IPS-11a (cell line): Measurements from ENCODE around the gene FCN2.

Source experiments
- H3K4me3 ChIP-seq: one replicate; pipeline ENCODE4 v1.5.1; 2013; ENCODE audit warnings: low read depth, low read length, control low read depth

FCN2 gene

DNA sequence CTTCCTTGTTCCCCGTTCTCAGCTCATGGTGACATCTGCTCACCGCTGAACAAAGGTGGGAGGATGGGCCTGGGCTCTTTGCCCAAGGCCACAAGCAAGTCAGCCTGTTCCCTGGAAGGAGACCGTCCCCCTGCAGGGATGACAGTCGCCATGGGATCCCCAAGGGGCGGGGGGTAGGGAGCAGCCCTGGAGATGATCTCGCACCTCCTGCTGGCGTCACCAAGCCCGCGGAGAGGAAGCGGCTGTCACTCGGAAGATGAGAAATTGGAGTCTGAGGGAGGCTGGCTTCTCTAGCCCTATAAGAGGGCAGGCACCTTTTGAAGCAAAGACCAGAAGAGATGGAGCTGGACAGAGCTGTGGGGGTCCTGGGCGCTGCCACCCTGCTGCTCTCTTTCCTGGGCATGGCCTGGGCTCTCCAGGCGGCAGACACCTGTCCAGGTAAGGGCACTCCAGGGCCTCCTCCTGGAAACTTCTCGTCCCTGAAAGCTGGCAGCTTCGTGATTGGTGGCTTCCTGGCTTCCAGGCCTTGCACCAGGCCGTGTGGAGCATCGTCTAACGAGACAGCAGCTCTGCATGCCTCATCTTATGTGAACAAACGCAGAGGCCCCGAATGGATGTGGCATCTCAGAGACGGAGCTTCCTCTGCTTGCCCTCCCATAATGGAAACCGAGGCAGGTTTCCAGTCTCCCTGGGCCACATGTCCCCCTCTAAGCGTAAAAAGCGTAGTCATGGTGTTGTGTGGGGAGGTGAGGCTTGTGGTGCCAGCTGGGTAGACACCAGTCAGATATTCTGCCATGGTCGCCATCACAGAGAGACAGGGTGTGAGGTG, at the start of gene FCN2:
FCN2 (plus strand) TSS at position 327 of the 829 bp plus-strand sequence; CDS start at position 339, 12 bp downstream.
- no peak within 1 kb of the TSS for H3K4me3 ChIP-seq

DNA sequence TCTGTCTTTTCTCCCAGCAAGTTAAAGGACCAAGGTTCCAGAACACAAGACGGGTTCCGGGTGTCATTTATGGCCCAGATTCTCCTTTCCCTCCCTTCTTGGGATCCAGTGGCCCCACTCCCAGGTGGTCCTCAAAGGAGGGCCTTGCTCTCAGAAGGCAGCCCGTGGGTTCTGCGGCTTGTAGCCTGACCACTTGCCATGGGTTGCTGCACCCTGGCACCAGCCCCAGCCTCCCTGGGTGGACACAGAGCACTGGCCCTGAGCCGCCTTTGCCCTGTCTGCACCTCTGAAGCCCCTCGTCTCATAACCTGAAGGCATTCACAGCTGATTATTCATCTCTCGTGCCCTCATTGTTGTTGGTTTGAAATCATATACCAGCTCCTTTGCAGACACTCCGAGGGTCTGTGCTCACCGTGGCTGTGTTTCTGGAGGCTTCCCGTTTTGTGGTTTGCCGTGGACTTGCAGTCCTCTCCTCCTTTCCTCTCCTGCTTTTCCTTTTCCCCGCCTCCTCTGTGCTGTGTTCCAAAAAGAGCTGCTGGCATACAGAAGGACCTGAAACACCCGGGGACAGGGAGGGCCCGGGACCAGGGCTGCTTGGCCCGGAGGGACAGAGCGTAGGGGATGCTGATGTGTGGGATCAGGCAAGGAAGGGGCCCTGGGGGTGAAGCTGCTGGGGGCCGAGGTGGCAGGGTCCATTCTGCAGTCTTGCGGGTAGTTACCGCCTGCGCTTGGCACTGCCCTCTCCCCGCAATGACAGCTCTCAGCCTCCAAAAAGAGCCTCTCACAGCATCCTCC, 49.5 kb upstream of the FCN2 start:
- no peak overlapping the region for H3K4me3 ChIP-seq

DNA sequence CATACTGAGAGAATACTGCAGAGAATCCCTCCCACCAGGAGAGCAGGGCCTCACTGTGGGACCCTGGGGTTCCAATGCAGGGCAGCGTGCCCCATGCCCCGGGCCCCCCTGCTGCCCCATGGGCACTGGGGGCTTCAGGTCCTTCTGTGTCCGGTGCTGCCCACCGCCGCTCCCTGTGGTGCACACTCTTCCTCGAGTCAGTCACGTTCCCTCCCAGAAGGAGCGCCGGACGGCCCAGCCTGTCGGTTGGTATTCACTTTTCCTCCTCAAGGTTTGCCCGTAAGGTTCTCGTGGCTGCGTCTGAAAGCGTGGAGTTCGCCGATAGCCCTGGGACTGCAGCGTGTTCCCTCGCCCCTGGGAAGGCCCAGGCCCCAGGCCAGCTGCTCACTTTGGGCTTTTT, 48.1 kb upstream of the FCN2 start:
- H3K4me3 ChIP-seq = no peak overlapping the region

DNA sequence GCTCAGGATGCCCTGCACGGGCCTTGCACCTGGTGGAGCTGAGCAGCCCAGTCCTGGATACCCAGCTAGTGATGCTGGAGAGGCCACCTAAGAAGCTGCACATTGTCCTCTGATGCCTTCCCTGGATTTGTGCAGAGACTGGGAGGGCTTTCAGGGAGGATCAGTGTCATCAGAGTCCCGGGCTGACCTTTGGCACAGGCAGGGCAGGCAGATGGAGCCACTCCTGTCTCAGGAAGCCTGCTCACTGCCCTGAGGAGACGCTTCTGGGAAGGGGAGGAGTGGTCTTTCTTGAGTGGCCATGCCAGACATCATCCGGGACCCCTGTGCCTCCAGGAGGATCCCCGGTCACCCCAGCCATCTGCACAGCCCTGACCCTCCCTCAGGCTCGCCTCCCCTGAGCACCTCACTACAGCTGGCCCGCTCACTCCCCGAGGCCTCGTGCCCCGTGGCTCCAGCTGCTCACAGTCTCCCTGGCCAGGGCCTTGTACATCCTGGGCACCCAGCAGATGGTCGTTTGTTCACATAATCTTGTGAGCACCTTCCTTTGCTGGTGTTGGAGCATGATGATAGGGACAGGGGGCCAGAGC, 47.2 kb upstream of the FCN2 start:
- no peak overlapping the region for H3K4me3 ChIP-seq

DNA sequence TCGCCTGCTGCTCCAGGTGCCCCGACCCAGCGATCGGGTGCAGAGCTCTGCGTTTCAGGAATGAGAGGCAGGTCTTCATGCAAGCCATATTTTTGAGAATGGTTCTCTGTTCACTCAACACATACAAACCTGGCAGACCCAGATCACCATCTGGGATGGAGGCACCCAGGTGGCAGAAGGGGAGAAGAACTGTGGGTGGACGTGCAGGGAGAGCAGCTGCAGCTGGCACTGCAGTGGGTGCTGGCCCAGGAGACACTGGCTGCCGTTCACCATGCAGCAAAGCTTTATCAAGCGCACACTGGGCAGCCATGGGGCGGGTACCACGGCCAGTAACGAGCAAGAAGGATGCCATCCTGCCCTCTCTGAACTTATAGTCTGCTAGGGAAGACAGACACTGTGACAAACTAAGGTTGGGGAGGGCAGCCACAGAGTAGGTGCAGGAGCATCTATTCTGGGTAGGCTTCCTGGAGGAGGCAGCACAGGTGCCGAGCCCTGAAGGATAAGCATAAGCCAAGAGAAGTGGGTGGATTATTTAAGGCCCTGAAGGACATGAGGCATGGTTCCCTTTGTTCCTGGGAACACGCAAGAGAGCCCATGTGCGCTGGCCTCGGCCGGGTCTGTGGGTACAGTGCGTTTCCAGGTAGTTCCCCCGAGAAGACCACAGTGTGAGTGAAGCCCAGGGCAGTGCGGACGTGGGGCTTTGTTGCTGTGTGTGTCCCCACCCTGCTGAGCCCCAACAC, 46.2 kb upstream of the FCN2 start:
- no peak overlapping the region for H3K4me3 ChIP-seq

DNA sequence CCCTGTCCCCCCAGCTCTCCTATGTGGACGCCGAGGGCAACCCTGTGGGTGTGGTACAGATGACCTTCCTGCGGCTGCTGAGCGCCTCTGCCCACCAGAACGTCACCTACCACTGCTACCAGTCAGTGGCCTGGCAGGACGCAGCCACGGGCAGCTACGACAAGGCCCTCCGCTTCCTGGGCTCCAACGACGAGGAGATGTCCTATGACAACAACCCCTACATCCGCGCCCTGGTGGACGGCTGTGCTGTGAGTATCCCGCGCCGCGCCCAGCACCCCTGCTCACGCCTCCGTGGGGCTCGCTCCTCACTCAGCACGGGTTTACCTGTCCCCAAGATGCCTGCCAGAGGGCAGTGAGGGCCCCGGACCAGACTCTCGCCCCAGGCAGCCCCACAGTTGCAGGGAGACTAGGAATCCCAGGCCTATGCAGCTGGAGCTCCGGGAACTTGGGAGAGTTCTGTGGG, 45.6 kb upstream of the FCN2 start:
- H3K4me3 ChIP-seq = no peak overlapping the region

DNA sequence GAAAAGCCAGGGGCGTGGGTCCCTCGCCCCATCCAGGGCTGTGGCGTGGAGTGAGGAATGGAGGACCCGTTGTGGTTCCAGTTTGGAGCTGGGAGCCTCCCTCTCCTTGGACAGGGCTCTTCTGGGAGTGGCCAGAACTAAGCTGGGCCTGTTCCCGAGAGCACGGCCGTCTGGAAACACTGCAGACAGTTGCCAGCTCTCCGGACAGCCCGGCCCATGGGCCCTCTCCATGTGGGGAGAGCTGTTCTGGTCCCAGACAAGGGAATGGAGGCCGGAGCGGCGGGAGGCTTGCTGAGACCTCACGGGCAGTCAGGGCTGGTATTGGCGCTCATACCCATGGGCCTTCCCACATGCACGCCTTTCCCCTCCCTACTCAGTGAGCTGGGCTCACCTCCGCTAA, 45.2 kb upstream of the FCN2 start:
- H3K4me3 ChIP-seq = no peak overlapping the region

DNA sequence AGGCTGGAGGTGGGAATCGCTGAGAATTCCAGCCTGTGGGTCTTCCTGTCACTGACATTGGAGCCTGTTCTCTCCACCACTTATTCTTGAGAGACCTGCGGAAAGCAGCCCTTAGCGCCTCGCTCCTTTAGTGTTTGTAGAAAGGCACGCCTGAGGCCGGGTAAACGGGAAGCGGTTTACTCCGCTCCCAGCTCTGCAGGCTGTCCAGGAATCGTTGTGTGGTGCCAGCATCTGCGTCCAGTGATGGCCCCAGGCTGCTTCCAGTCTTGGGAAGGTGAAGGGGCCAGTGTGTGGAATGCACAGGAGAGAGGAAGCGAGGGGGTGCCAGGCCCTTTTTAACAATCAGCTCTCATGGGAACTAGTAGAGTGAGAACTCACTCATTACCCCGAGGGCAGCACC, 44.6 kb upstream of the FCN2 start:
- H3K4me3 ChIP-seq = no peak overlapping the region

DNA sequence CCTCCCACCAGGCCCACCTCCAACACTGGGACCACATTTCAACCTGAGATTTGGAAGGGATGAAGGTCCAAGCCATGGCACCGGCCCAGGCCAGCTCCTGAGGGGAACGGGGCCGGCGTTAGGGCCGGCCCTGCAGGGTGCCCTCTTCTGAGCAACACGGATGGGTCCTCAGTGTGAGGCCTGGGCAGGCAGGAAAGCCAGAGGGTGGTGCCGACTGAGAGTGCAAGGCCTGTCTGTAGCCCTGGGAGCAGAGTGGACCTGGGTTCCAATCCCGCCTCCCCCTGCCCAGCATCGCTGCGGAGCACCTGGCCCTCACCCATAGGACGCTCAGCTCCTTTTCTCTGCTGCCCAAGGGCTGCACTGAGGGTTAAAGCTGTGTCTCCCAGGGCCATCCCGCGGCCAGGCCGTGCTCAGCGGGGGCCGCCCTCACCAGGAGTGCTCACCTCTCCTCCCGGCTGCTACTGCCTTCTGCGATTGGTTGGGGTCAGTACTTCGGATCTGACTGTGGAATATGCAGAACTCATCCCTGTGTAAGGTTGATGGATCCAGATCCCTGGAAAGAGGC, 44.1 kb upstream of the FCN2 start:
- H3K4me3 ChIP-seq = no peak overlapping the region

DNA sequence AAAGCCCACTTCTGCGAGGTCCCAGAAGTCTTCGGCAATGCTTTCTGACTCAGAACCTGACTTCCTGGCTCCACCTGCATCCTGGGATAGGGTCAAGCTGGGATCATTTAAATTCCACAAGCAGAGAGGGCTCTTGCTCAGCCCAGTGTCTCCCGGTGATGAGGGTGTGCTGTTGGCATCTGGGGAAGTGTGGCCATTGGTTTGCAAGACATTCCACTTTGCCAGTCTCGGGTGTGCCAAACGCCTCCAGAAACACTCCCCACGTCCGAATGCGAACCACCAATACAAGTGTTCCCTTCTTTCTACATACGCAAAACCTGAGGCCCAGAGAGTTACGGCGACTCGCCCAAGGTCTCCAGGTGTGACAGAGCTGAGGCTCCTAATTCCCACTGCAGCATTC, 43.1 kb upstream of the FCN2 start:
- no peak overlapping the region for H3K4me3 ChIP-seq

DNA sequence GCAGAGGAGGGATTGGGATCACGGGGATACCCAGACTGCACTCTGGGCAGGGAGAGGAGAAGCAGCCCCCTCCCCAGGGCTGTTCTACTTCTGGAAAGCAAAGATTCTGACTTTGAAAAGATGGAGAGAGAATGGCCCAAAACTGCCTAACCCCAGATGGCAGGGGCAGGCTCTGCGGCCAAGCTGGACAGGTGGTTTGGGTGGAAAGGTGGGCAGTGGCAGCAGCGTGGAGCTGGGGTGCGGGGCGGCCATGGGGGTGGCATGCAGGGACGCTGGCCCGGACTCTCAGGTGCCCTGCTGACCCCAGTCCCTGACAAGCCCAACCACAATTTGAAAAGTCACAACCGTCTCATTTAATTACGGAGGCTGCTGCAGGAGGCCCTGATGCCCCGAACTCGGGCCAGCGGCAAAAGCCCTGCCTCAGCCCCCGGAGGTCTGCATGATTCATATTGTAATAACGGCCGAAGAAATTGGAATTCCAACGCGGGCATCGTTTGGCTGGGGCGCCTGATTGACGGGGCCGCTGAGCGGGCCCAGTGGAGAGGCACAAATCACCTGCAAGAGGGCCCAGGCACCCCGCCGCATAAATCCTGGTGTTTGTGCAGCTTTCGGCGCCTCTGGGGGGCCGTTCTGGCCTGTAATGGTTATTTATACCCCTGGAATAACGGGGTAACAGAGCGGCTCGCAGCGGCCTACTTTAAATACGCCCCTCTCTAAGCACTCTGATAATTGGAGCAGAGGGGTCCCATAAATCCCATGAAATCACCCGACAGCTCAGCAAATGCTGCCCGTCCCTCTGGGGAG, 41.8 kb upstream of the FCN2 start:
- no peak overlapping the region for H3K4me3 ChIP-seq

DNA sequence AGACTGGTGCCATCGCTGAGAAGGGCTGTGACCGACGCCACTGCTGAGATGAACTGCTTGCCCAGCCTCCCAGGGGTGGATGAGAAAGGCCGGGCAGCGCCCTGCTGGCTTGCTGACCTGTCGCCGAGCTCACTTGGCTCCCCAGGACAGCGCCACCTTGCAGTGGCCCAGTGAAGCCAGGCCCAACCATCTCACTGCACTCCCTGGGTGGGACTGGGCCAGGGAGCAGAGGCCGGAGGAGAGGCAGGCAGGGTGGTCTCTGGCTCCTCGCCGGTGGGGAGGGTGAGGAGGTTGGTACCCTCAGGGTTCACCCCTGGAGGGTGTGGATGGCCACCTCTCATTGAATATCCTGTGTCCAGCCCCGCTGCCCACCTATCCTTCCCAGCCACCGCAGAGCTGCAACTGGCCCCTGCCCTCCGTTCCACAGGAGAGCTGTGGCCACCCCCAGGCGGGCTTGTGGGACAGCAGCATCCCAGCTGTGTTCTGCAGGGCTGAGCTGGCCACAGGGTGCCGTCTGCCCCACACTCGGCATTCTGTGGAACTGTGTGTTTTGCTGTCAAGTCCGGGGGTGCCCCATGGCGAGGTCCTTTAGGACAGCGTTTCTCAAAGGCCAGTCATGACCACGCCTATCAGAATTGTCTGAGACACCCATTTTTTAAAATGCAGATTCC, 41.0 kb upstream of the FCN2 start:
- no peak overlapping the region for H3K4me3 ChIP-seq

DNA sequence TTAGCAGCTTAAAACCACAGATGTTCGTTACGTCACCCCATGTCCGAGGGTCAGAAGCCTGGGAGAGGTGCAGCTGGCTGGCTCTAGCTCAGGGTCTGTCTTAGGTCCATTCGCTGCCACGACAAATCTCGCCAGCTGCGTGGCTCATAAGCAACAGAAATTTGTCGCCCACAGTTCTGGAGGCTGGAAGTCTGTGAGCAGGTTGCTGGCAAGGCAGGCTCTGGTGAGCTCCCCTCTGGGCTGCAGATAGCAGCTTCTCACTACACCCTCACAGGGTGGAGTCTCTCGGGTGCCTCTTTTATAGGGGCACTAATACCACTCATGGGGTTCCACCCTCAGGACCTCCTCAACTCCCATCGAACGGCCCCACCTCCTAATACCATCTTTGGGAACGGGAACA, 40.1 kb upstream of the FCN2 start:
- H3K4me3 ChIP-seq = no peak overlapping the region

DNA sequence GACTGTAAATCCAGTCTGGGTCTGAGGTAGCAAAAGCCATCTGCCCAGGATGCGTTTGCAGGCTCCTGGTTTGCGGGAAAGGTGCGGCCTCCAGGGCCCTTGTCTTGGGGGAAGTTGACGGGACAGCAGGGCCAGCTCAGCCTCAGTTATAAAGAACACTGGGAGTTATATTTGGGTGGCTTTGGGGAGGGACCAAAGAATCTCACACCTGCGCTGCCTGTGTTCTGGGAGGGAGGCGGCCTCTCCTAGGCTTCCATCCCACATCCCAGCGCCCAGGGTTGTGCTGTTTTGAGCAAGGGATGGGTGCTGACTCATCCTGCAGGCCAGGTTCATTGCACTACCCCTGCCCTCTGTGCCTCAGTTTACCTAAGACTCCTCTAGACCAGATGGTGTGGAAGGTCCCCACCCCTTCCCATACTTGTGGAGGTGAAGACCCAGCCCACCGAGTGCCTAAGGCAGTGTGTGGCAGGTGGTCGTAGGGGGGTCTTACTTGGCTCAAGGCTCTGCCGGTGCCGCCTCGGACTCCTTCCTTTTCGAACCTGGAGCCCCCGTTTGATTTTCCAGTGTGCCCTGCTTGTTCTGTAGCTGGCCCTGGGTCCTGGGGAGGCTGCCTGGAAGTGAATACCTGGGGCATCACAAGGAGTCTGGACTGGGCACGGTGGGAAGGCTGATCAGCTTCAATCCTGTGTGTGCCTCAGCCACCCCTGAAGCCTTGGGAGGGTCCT, 39.3 kb upstream of the FCN2 start:
- no peak overlapping the region for H3K4me3 ChIP-seq

DNA sequence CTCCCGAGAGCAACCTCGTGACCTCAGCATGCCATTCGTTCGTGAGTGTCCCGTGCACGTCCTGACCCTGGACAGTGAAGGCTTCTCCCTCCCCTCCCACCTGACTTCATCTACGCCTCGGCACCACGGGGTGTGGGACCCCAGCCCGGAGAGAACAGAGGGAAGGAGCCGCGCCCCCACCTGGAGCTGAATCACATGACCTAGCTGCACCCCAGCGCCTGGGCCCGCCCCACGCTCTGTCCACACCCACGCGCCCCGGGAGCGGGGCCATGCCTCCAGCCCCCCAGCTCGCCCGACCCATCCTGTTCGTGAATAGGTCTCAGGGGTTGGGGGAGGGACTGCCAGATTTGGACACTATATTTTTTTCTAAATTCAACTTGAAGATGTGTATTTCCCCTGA, 38.3 kb upstream of the FCN2 start:
- H3K4me3 ChIP-seq = no peak overlapping the region

DNA sequence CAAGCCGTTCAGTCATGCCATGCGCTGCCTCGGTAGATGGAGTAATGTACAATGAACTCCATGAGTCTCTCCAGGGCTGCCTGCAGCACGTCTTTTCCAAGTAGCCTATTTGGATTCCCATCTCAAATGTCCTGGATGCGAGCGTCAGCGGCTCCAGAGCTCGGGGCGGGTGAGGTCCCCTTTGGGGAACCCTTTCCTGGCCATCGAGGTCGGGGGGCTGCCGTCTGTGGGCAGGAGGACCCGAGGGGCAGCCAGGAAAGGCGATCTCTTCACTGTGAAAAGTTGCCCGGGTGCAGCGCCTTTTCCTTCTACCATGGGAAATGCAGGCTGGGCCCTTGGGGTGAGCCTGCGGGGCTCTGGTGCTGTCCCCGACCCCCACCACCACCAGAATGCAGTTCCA, 36.9 kb upstream of the FCN2 start:
- H3K4me3 ChIP-seq = no peak overlapping the region

DNA sequence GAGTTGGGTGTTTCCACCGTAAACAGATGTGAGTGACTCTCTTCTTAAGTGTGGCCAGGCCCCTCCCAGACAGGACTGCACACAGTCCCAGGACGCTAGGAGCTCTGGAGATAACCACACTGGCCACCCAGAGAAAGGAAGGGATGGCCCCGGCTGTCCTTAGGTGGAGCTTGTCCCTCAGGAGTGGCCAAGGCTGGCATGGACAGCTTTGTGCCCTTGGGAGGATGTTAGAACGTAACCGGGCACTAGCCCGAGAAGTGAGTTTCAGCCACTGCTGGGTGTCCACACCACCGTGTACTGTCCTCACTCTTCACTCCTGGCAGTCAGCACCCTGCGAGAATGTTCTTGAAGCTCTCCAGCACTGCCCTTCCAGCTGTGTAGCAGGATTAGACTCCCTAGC, 35.8 kb upstream of the FCN2 start:
- H3K4me3 ChIP-seq = no peak overlapping the region

DNA sequence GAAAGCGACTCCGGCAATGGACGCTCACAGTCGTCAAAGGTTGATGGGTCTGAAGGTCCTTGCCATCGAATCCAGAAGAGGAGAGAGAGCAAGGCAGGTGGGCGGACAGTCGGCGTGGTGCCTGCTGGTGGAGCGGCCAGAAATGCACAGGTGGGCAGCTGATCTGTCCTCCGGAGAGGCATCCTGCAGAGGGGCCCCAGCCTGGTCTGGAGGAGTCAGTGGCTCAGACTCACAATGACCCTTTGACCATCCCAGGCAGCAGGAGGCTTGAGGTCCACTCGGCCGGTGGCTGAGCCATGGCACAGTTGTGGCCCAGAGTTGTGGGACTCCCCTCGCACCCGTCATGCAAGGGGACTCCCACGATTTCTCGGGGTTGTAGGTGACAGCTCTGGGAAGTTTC, 34.4 kb upstream of the FCN2 start:
- H3K4me3 ChIP-seq = no peak overlapping the region

DNA sequence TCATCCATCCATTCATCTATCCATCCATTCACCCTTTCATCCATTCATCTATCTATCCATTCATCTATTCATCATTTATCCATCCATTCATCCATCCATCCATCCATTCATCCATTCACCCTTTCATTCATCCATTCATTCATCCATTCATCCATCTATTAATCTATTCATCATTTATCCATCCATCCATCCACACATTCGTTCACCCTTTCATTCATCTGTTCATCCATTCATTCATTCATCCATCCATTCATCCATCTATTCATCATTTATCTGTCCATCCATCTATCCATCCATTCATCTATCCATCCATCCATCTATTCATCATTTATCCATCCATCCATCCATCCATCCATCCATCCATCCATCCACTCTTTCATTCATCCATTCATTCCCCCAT, 33.9 kb upstream of the FCN2 start:
- H3K4me3 ChIP-seq = no peak overlapping the region
